ENCODE results near the gene BTNL2.
A peak's percentile ranks its signal among the peaks of the same experiment; 100 is the strongest.

Gene BTNL2

DNA sequence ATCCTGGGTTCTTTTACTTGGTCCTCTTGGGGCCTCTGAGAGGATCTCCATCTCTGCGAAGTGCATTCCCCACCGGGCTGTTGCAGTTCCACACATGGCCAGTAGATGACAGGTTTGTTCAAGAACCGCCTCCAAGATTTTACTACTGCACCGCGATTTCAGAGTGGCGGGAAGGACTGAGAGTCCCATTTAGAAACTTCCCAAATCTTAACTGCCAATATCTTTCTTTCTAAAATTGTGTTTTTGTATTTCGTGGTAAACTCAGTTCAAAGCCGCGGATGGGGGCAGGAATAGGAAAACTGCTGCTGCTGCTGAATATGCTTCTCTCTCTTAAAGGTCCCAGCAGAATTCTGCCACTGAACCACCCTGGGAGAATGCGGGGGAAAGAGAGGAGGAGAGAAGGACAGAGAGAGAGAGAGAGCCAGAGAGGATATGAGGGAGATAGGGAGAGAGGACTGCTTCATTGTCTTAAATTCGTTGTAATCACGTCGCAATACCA lies 8.6 kb upstream of the BTNL2 start:
- peak; percentile 76 for DNase-seq (ENCODE audit: low spot score)

DNA sequence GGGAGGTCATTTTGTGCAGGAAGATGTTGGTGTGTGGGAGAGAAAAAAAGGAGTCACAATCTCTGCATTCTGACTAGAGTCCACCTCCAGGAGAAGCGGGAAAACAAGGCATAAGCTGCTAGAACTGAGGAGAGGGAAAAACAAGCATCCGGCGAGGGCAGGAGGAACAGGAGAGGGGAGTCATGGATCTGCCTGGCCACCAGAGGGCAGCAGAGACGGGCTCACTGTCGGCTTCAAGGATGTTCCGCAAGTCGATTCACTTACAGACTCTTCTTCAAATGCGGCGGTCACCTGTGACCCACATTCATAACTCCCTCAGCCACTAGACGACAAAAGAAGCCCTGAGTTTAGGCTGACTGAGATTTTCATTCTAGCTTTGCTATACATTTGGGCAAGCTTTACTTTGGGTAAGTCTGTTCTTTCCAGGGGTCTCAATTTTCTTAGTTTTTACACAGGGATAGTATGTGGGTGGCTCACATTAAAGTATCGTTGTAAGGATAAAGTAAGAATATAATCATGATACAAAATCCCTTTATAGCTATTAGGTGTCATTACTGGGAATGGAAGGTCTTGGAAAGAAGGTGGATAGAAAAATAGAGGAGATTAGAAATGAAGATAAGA lies 6.6 kb upstream of the BTNL2 start:
- DNase-seq (ENCODE audit: low spot score) = peak; percentile 82

DNA sequence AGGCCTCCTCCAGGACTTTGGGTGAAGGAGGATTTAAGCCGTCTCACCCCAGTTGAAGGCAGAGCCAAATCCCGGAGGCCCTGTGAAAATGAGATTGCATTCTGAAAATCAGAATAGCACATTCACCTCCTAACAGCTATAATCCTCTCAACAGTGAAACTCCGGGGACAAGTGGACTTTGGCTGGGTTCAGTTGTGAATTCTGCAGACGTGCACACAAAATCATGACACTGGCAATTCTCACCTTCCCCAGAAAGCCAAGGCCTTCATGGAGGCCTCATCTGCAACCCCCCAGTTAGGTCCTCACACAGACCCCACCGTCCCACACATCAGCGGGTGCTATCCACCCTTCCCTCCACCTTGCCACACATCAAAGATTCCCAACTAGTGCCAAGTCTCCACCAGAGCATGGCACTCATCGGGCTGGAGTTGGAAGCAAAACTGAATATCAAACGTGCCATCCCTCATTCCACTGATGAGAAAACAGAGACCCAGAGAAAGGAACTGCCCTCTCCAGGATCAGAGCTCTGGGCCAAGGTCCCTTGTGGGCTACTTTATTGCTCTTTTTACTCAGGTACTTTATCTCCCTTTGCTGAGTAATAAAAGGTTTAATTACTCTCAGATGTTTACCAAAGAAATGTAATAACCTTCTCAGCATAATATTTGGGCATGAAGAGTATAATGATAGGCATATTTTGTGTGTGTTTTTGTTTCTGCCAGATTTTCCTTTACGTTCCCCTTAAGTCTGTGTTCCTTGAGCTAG lies 4.8 kb upstream of the BTNL2 start:
- DNase-seq (ENCODE audit: low spot score) = no peak

DNA sequence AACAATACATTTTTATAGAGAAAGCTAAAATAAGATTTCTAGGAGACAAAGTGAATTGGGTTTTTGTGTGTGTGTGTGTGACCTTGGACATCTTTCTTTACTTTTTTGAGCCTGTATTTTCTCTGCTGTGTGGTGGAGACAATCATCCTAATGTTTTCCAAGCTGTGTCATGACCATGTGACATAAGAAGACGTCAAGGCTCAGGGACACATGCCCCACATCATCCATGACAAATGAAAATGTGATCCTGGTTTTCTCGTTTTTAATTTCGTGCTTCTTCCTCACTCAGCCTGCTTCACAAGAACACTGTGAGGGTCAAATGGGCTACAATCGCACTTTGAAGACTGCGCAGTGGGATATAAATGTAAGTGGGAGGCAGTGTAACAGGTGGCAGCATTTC lies 3.9 kb upstream of the BTNL2 start:
- no peak for DNase-seq (ENCODE audit: low spot score)

DNA sequence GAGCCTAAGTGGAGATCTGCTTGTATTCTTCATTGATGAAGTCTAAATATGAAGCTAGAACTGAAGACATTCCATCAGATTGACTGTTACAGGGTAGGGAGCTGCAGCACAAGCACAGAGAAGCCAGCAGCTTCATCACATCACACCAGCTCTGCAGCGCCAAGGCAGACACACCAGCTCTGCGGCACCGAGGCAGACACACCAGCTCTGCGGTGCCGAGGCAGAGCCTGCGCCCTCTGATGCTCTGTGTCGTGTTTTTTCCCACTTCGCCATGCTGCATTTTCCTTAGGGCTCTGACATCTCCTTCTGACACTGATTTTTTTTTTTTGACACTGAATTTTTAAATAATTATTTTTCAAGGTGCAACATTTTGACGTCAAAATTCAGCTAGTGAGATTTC lies 784 bp downstream of the BTNL2 start:
- DNase-seq (ENCODE audit: low spot score) = no peak

DNA sequence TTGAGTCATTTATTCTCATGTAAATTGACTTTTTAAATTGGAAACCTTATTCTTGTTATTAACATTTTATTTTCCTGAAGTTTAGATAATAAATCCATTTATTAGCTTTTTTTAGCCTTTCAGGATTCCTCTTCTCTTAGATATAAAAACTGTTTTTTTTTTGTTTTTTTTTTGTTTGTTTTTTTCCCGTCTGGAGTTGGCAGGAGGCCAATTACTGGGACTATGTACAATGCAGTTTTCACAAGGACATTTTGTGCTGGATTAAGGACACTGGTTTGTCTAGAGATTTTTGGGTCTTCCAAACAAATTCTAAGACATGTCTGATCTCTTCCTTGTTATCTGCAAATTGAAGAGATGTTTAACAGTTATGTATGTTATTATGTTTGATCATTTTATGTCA lies 1.3 kb downstream of the BTNL2 start:
- no peak for DNase-seq (ENCODE audit: low spot score)

DNA sequence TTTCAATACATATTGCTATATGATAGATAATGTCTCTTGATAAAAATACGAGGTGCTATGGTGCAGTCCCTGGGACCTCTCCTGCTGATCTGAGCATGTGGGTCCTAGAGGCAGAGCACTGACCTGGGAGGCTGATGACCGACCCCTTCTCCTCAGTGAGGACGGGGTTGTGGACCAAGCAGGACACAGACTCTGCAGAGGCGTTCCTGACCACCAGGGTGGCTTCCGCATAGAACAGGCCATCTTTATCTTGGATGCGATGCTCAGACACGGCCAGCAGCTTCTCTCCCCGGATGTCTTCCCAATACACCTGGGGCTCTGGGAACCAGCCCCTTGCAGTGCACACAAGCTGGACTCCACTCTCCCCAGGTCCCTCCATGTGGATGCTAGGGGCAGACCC lies 4.2 kb downstream of the BTNL2 start:
- DNase-seq (ENCODE audit: low spot score) = no peak

DNA sequence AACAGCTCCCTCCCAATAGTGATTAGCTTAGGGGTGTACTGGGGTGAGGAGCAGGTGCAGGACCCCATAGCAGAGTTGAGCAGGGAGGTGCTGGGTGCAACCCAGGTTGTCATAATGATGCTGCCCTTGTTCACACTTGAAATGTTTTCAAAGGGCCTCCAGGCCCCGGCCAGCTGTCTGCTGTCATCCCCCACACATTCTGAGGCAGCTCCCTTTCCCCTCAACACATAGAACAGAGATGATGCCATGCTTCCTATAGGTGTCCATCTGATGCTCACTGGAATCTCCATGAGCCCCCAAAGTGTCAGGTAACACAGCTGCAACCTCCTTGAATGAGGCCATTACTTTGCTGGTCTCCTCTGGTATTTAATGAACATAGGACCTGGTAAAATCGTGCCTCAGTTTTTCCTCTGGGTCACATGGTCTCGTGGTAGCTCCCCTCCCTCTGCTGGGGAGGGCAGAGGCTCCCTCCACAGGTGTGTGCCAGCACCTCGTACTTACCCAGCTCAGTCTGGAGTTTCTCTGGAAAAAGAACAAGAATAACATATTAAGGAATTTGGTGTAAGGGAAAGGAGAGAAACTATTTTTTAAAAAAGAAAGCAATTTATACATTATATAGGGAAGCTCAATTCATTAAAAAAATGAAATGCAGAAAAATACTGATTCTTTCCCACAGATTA lies 5.6 kb downstream of the BTNL2 start:
- no peak for DNase-seq (ENCODE audit: low spot score)

DNA sequence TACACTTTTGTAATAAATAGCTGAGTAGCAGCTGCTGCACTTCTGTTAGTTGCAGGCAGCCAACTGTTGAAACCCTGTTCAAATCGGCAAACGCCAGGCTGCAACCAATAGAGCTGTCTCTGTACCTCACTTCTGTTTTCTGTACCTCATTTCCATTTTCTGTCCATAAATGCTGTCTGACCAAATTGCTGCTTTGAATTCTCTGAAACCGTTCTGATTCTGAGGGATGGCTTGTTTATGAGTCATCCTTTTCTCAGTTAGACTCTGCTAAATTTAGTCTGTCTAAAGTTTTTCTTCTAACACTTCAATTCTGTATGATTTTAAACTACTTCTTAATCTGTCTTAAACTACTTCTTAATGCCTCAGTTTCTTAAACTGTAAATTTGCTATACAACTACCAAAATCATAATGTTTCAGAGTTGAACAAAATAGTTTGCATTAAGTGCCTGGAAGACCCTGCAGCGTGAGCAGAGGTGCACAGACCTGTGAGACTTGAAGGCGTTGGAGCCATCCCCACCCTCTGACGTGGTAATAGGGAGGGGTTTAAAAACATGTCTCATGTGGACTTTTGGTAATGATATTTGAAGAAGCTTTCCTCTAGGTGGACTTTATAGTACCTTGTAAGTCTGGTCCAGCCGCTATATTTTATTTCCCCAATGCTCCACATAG lies 9.6 kb downstream of the BTNL2 start:
- DNase-seq (ENCODE audit: low spot score) = no peak

DNA sequence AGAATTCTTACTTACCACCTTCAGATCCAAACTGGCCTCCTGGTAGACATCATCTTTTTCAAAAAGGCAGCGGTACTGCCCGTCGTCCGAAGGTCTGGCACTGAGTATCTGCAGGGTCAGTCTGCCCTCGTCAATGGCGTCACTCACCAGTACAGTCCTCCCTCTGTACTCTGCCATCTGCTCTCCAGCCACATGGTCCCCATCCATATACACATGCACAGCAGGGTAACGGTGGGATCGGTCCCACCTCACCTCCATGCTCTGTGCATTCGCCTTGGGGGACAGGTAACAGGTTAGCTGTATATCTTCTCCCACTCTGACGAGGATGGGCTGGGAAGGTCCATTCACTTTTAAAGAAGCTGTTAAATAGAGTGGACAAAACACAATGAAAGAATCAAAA lies 11.0 kb downstream of the BTNL2 start:
- no peak for DNase-seq (ENCODE audit: low spot score)

DNA sequence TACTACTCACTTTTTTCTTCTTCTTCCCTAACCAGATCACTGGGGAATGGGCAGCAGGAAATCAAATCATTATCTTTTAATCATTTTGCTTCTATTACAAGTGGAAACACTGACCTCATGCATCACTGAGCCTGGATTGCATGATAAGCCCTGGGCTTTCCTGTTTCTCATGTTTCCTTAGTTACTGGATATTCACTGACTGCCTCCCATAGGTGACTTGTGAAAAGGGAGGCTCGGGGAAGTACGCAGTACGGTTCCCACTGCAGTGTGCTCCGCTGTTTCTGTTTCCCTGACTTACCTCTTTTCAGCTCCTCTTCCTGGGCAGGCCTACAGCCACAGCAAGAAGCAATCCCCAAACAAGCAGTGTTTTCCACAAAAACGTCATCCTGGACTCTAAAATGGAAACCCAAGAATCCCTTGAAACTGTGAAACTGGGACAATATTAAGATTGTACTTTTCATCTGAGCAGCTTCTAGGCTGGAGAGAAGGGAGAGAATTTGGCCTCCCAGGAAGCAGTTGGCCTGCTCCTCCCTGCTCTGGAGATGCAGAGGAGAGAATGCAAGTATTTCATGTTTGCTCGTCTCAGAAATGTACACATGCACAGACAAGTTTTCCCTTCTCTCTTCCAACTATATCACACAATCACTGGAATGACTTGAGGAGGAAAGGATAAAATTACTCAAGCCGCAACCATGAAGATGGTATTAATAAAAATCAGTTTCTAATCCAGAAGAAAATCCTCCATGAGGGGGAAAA lies 13.1 kb downstream of the BTNL2 start:
- no peak for DNase-seq (ENCODE audit: low spot score)

DNA sequence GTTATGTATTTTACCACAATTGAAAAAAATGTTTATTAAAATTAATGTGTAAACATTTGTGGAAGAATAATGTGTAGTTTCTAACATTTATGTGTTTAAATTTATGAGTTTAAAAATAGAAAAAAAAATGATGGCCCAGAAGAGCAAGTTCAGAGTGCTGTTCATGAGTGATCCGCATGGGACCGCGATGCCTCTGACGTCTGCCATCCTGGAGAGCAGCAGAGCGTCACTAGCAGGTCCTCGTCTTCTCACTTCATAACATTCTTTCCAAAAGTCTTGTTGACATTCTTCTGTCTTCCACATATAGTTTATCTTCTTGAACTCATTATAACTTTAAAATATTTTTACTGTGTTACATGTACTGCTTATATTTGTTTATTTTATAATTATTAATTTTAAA lies 15.5 kb downstream of the BTNL2 start:
- no peak for DNase-seq (ENCODE audit: low spot score)

DNA sequence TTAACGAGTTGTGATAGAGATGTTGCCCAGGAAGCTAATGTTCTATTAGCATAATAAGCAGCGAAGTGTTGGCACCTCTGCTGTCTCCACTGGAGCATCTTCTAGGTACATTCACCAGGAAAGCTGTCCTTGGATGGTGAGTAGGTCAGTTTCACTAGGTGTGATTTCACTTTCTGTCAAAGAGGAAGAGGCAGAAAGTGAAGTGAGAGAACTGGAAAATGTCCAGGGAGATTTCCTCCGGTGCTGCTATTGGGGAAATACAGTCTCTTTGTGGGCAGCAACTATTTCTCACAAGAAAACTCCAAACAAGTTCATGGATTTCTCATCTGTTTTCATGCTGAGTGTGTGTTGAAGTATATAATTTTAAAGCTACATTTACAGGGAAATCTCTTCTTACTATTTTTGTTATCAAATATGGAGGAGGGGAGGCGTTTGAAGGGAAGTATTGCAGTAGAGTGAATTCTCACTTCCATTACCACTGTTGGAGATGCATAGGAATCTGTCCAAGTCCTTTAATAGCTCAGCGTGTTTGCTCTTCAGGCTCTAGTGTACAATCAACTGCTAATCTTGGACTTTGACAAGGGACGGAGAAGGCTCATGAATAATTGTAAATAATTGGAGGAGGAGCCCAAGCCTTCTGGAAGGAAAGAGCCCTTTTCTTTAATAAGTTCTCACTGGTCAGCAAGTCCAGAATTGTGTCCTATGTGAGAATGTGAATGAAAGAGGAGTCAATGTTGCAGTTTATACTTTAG lies 19.2 kb downstream of the BTNL2 start:
- DNase-seq (ENCODE audit: low spot score) = no peak

DNA sequence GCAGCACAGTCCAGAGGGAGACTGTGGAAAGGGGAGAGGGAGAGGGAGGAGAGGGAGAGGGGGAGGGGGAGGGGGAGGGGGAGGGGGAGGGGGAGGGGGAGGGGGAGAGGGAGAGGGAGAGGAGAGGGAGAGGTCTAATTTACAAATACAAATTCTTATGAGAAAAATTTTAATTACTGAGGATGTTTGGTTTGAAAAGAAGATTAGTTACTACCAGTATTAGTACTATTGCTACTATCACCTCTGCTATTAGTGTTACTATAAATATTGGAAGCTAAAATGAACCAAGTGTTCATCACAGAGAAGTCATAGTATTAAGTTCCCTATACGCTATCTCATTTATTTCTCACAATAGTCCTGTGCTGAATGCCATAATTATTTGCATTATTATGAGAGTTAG lies 20.9 kb downstream of the BTNL2 start:
- no peak for DNase-seq (ENCODE audit: low spot score)

DNA sequence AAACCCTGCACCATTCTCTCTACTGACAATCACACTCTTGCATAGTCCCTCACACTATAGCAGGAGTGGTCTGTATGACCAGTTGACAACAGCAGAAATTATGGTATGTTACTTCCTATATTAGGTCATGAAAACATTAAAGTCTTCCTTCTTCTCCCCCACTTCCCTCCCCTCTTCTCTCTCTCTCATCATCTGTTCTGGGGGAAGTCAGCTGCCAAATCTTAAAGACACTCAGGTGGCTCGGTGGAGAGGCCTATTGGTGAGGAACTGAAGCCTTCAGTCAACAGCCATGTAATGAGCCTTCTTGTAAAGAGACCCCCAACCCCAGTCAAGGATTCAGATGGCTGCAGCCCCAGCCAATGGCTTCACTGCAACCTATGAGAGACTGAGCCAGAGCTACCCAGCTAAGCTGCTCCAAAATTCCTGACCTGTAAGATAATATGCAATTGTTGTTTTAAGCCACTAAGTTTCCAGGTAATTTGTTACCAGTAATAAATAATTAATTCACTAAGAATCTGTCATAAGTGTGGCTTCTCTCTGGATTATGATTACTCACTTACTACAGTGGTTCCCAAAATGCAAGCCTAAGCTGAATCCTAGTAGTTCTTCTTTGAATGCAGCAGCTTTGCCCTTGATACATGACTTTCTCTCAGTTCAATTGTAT lies 24.1 kb downstream of the BTNL2 start:
- DNase-seq (ENCODE audit: low spot score) = no peak

DNA sequence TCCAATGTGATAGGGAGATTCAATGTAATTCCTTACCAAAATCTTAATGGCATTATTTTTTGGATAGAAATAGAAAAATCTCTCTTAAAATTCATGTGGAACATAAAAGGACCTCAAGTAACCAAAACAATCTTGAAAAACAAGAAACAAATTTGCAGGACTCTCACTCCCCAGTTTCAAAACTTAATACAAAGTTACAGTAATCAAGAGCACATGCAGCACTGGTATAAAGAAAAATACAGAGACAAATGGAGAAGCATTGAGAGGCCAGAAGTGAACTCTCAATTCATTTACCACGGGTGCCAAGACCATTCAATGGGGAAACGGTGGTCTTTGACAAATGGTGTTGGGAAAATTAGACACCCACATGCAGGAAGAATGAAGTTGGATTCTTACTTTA lies 27.4 kb downstream of the BTNL2 start:
- no peak for DNase-seq (ENCODE audit: low spot score)

DNA sequence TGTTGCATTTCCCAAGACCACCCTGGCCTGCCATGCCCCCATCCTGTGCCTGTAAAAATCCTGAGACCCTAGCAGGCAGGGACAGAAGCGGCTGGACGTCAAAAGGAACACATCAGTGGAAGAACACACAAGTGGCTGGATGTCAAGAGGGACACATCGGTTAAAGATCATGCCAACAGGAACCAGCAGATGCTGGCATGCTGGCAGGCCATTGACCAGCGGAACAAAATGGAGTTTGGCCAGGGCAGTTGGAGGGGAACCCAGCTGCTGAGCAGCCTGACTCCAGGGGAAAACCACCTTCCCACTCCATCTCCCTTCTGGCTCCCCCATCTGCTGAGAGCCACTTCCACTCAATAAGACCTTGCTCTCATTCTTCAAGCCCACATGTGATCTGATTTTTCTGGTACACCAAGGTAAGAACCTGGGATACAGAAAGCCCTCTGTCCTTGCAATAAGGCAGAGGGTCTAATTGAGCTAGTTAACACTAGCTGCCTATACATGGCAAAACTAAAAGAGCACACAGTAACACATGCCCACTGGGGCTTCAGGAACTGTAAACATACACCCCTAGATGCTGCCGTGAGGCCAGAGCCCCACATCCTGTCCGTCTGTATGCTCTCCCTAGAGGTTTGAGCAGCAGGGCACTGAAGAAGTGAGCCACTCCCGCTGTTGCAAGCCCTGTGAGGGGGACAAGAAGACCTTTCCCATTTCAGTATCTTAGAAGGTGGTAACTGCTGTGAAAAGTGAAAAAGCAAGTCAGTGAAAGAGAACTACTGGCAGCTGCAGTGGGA lies 31.0 kb downstream of the BTNL2 start:
- DNase-seq (ENCODE audit: low spot score) = no peak

DNA sequence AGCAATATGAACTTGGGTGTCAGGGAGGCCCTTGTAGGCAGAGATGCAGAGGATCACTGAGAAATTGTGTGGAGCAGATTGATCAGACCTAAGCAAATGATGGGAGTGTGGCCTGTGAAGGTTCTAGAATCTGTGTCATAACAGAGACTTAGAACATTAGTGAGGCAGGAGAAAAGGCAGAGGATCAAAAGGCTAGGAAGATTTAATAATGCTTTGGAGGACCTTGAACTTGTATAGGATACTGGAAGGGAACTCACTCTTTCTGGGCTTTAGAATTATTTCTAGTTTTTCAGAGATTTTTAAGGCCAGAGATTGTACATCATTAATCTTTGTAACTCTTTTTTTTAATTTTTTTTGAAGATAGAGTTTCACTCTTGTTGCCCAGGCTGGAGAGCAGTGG lies 35.2 kb downstream of the BTNL2 start, which contains the start of gene TSBP1:
Gene TSBP1 (minus strand): TSS at position 101 of the 400 bp plus-strand sequence. CDS start 197 bp downstream, outside the sequence.
- no peak for DNase-seq (ENCODE audit: low spot score)

DNA sequence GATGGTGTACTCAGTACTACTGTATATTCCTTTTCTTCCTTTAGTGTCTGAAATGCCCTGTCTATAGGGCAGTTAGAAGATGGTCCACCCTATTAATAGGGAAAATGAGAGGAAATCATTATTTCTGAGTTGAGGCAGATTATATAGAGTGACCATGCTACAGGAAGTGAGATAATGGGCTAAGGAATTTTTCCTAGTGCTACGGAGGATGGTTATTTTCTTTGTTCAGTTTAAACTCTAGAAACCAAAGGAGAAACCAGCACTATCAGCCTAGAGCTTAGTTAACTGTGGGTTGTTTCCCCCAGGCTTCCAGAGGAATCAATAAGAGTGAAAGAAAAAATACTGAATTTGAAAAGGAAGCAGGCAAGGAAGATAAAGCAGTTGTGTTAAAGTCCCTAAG lies 35.8 kb downstream of the BTNL2 start:
- DNase-seq (ENCODE audit: low spot score) = no peak

DNA sequence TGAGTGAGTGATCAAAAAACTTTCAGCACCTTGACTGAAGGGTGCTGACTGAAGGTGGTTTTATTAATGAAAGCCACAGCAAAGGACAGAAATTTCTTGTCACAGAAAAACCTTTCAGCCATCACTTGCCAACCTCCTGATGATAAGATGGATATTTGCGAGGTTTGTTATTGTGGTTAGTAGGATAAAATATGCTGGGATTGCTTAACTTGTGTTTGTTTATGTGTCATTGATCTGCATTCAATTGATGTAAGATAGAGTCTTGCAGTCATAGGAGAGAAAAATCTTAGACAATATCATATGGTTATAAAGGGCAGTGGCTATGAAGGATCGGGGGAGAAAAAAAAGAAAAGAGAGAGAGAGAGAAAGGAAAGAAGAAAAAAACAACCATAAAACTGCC lies 36.5 kb downstream of the BTNL2 start:
- no peak for DNase-seq (ENCODE audit: low spot score)
